ENCODE results near the gene OSBPL1A. TPM values are rescaled to one million over a fixed set of nuclear protein-coding genes. Genes with fewer than 3 reads are reported as not detected.

The OSBPL1A gene
- total and polyA plus RNA-seq, 3 donors from 2014 or later: 32.0 to 45.0 (median 43.8) TPM

- no peak for TF ChIP-seq POLR2A (IDR thresholded peaks at IDR 0.05)
- TF ChIP-seq CTCF (IDR thresholded peaks at IDR 0.05): no peak
These were observed 51.4 kb downstream of the OSBPL1A start for GRCh38 chr18:24346254-24346653.

GRCh38 chr18:24344509-24344908 lies 53.1 kb downstream of the OSBPL1A start:
- H3K9me3 ChIP-seq: no peaks in the 10 kb centered on the region
- no peaks in the 10 kb centered on the region for H3K4me1 ChIP-seq
- WGBS, 2 donors: 92 to 94% methylated on average over 6 of the region's 6 CpGs
- no peaks in the 10 kb centered on the region for H3K27me3 ChIP-seq
- no peaks in the 10 kb centered on the region for H3K36me3 ChIP-seq (ENCODE audit: low read depth, missing control alignments)
- DNase-seq: no peak
- intact Hi-C loops (cut with DNase I; ENCODE audit: low total_unique reads): no loop called here
- no peak overlapping the region for H3K4me3 ChIP-seq
- no peak overlapping the region for H3K27ac ChIP-seq
- TF ChIP-seq POLR2A (IDR thresholded peaks at IDR 0.05): no peak
- no peak for TF ChIP-seq CTCF (IDR thresholded peaks at IDR 0.05)

More at GRCh38 chr18:24346254-24346653, 51.4 kb downstream of the OSBPL1A start:
- DNase-seq: no peak
- H3K4me1 ChIP-seq: no peaks in the 10 kb centered on the region
- no peaks in the 10 kb centered on the region for H3K27me3 ChIP-seq
- no peaks in the 10 kb centered on the region for H3K9me3 ChIP-seq
- intact Hi-C loops (cut with DNase I; ENCODE audit: low total_unique reads): no loop called here
- no peaks in the 10 kb centered on the region for H3K36me3 ChIP-seq (ENCODE audit: low read depth, missing control alignments)
- no peak overlapping the region for H3K27ac ChIP-seq
- no peak overlapping the region for H3K4me3 ChIP-seq

GRCh38 chr18:24342347-24342746 lies 55.3 kb downstream of the OSBPL1A start:
- Histone ChIP-seq H3K4me3 (no peak overlapping the region), H3K9me3 (no peaks in the 10 kb centered on the region), H3K27me3 (no peaks in the 10 kb centered on the region), H3K27ac (no peak overlapping the region), H3K36me3 (ENCODE audit: low read depth, missing control alignments) (no peaks in the 10 kb centered on the region), H3K4me1 (no peaks in the 10 kb centered on the region)
- WGBS, 2 donors: 85 to 90% methylated on average over 3 of the region's 3 CpGs
- intact Hi-C loops (cut with DNase I; ENCODE audit: low total_unique reads): no loop called here
- no peak for DNase-seq
- TF ChIP-seq POLR2A (IDR thresholded peaks at IDR 0.05) (no peak), CTCF (IDR thresholded peaks at IDR 0.05) (no peak)

- H3K27me3 ChIP-seq: no peaks in the 10 kb centered on the region
These were observed 56.3 kb downstream of the OSBPL1A start for GRCh38 chr18:24341361-24341760.

More at GRCh38 chr18:24341361-24341760, 56.3 kb downstream of the OSBPL1A start:
- no peaks in the 10 kb centered on the region for H3K4me1 ChIP-seq
- H3K27ac ChIP-seq: no peak overlapping the region
- no peak for DNase-seq
- no peaks in the 10 kb centered on the region for H3K36me3 ChIP-seq (ENCODE audit: low read depth, missing control alignments)
- intact Hi-C loops (cut with DNase I; ENCODE audit: low total_unique reads): no loop called here
- TF ChIP-seq POLR2A (IDR thresholded peaks at IDR 0.05) (no peak), CTCF (IDR thresholded peaks at IDR 0.05) (no peak)
- H3K4me3 ChIP-seq: no peak overlapping the region
- no peaks in the 10 kb centered on the region for H3K9me3 ChIP-seq
